Adrenal gland (tissue), 12 donors: Measurements from ENCODE around the gene NR2C2AP. TPM values are rescaled to one million over a fixed set of nuclear protein-coding genes. Genes with fewer than 3 reads are reported as not detected.
A peak's percentile ranks its signal among the peaks of the same experiment; 100 is the strongest.

Experiments
- DNase-seq, 7 donors: peaks; one replicate each; pipeline ENCODE4 v3.0.0-alpha.2; 2019 to 2020
- H3K27ac ChIP-seq, 5 donors: fragments of 200-600 bp; sonication (generic) in 4 of 5; 1 replicate in 3 of 5; 2 replicates in 2 of 5; pipeline versions ENCODE4 v1.5.1 to v1.8.0; 2016 to 2020; ENCODE audit warnings: mild to moderate bottlenecking in 1 of 5
- H3K27me3 ChIP-seq: fragments of 200-600 bp; 2 replicates; pipeline ENCODE4 v1.8.0; 2021
- H3K36me3 ChIP-seq, 2 donors: fragments of 200-600 bp; replicated peaks in 1 of 2; 1 replicate in 1 of 2; 2 replicates in 1 of 2; pipeline versions ENCODE4 v1.5.1 to v1.8.0; 2018 to 2022
- H3K4me1 ChIP-seq, 2 donors: fragments of 200-600 bp; replicated peaks in 1 of 2; 1 replicate in 1 of 2; 2 replicates in 1 of 2; pipeline versions ENCODE4 v1.5.1 to v1.8.0; 2018 to 2021
- H3K4me3 ChIP-seq, 4 donors: fragments of 200-600 bp; sonication (generic) in 3 of 4; one replicate each; pipeline ENCODE4 v1.5.1; 2016 to 2018
- H3K9me3 ChIP-seq, 3 donors: fragments of 200-600 bp; sonication (generic) in 1 of 3; replicated peaks in 1 of 3; 1 replicate in 2 of 3; 2 replicates in 1 of 3; pipeline versions ENCODE4 v1.5.1 to v1.8.0; 2016 to 2021
- CTCF ChIP-seq, 6 experiments: fragments of 450-650 bp in 4 of 6; fragments of 200-600 bp in 2 of 6; sonication (generic) in 1 of 6; IDR thresholded peaks; 1 replicate in 5 of 6; 2 replicates in 1 of 6; pipeline versions ENCODE4 v1.5.1 to v1.8.0; 2016 to 2021; ENCODE audit warnings: antibody characterized with exemption in 6 of 6, mild to moderate bottlenecking in 2 of 6, moderate library complexity in 1 of 6
- POLR2A ChIP-seq, 2 donors: fragments of 450-650 bp; IDR thresholded peaks; one replicate each; pipeline ENCODE4 v1.6.1; 2017; ENCODE audit warnings: antibody characterized with exemption in 2 of 2, mild to moderate bottlenecking in 2 of 2, moderate library complexity in 1 of 2
- WGBS, 4 donors: extraction: QIAGEN DNeasy Blood & Tissue Kit in 2 of 4; methylation state at CpG; one replicate each; pipeline versions ENCODE4 v1.1.5 to v1.1.7; 2013 to 2017; 5-methylcytosine and 5-hydroxymethylcytosine counted together
- intact Hi-C, 2 donors: fragments of 100-400 bp; cut with DNase I; formaldehyde crosslinking; loops; one replicate each; pipeline versions ENCODE4 v1.14.1 to v1.15.0; 2022 to 2023
- polyA plus RNA-seq, 3 donors: library from polyadenylated mRNA; stranded (reverse); fragments of 200-250 nt in 2 of 3; fragments of 350-450 nt in 1 of 3; fragmentation: Illumina TruSeq in 1 of 3; extraction: RNeasy Lipid Tissue Mini Kit (QIAGEN cat#74804) in 1 of 3; gene quantifications; one replicate each; pipeline ENCODE4 v1.2.3, GENCODE V29; 2013 to 2014
- total RNA-seq, 9 donors: library from RNA; depleted of rRNA in 4 of 9; stranded (reverse); fragments of >200 nt in 4 of 9; fragments of 120-200 nt in 1 of 9; fragmentation: NEBNext Ultra II Directional in 1 of 9; extraction: Animal tissue kit (Norgen Biotek cat#: 25700) in 1 of 9; gene quantifications; one replicate each; pipeline versions ENCODE4 v1.1.0 to v1.2.4, GENCODE V29; 2013 to 2023
- donor health status: healthy with polysubstance abuse.
- donor health status: Bipolar disorder and iron deficiency.
- donor health status: DM: yes; HTN: yes; CAD: no.
- donor health status: DM: no; HTN: no; CAD: no.
- donor health status: DM: no; HTN: no; CAD: no.
- donor health status: DM: yes; HTN: yes; CAD: no.

Gene NR2C2AP
- total and polyA plus RNA-seq, 12 donors, result 4.0 to 21.6 (median 12.3) TPM

- TF ChIP-seq CTCF (IDR thresholded peaks at IDR 0.05) (no peak), POLR2A (IDR thresholded peaks at IDR 0.05) (no peak)
- intact Hi-C loops, result no loop called here
- Histone ChIP-seq H3K36me3 (no peaks in the 10 kb centered on the region), H3K27ac (no peak overlapping the region), H3K9me3 (no peaks in the 10 kb centered on the region), H3K4me3 (no peak overlapping the region), H3K4me1 (no peaks in the 10 kb centered on the region), H3K27me3 (peaks cover 22% of the 10 kb centered on the region)
- no peak for DNase-seq
- 64 to 74% (median 69%) methylated on average over 4 of the region's 4 CpGs for WGBS, 4 donors
Observed at GRCh38 chr19:19215792-19216191, 12.6 kb upstream of the NR2C2AP start.

GRCh38 chr19:19214892-19215291, 11.7 kb upstream of the NR2C2AP start:
- H3K27me3 ChIP-seq, result peaks cover 22% of the 10 kb centered on the region
- DNase-seq, result peak in 5 of 7 donors; percentile 43 to 49 (median 48)
- intact Hi-C loops, result no loop called here
- H3K27ac ChIP-seq, result no peak overlapping the region
- no peaks in the 10 kb centered on the region for H3K36me3 ChIP-seq
- no peak overlapping the region for H3K4me3 ChIP-seq
- H3K9me3 ChIP-seq, result no peaks in the 10 kb centered on the region
- no peaks in the 10 kb centered on the region for H3K4me1 ChIP-seq
- 0 to 8% (median 6%) methylated on average over 5 to 8 of the region's 8 CpGs for WGBS, 4 donors
- TF ChIP-seq CTCF (IDR thresholded peaks at IDR 0.05), result no peak
- no peak for TF ChIP-seq POLR2A (IDR thresholded peaks at IDR 0.05)

- Histone ChIP-seq H3K27ac (no peak overlapping the region), H3K9me3 (no peaks in the 10 kb centered on the region), H3K4me1 (no peaks in the 10 kb centered on the region), H3K4me3 (no peak overlapping the region), H3K36me3 (no peaks in the 10 kb centered on the region), H3K27me3 (peaks cover 22% of the 10 kb centered on the region)
- intact Hi-C loops, result no loop called here
- 6 to 11% (median 9%) methylated on average over 5 of the region's 5 CpGs for WGBS, 4 donors
- TF ChIP-seq CTCF (IDR thresholded peaks at IDR 0.05), result no peak
- no peak for TF ChIP-seq POLR2A (IDR thresholded peaks at IDR 0.05)
- no peak for DNase-seq
Observed at GRCh38 chr19:19214159-19214490, 10.9 kb upstream of the NR2C2AP start.

- TF ChIP-seq POLR2A (IDR thresholded peaks at IDR 0.05), result no peak
- TF ChIP-seq CTCF (IDR thresholded peaks at IDR 0.05), result no peak
- WGBS, 4 donors, result 24 to 57% (median 38%) methylated on average over 13 to 21 of the region's 21 CpGs
- Histone ChIP-seq H3K27ac (no peak overlapping the region), H3K4me1 (no peaks in the 10 kb centered on the region), H3K27me3 (peaks cover 27% of the 10 kb centered on the region), H3K9me3 (no peaks in the 10 kb centered on the region), H3K4me3 (no peak overlapping the region), H3K36me3 (no peaks in the 10 kb centered on the region)
- DNase-seq, result no peak
- intact Hi-C loops, result no loop called here
Observed at GRCh38 chr19:19213426-19214158, 10.4 kb upstream of the NR2C2AP start.
